Colon (tissue), 2 donors: Measurements from ENCODE around the gene FAM83B.
"Not testable (repeated sequence)": the region's sequence is repeated elsewhere in the genome, so short reads cannot be mapped to it uniquely, and the experiment has no call there.

Source experiments
- FAIRE-seq: peaks from 2 replicates; lab custom pipeline; 2012; peaks lifted over from hg19 to GRCh38; lab: Jason Lieb, UNC
- donor health status: control.
- donor health status: control.

Gene FAM83B

GRCh38 chr6:54898767-54899166 is 52.2 kb downstream of the FAM83B start:
- no peak for FAIRE-seq

- FAIRE-seq: no peak
Observed at GRCh38 chr6:54899442-54899841, 52.9 kb downstream of the FAM83B start.

- no peak for FAIRE-seq
Observed at GRCh38 chr6:54899986-54900385, 53.4 kb downstream of the FAM83B start.

- FAIRE-seq: no peak
Observed at GRCh38 chr6:54900666-54901065, 54.1 kb downstream of the FAM83B start.

- FAIRE-seq: no peak
Observed at GRCh38 chr6:54903884-54904283, 57.3 kb downstream of the FAM83B start.

GRCh38 chr6:54907355-54907754 is 60.8 kb downstream of the FAM83B start:
- FAIRE-seq: peak; percentile 14

- FAIRE-seq: no peak
Observed at GRCh38 chr6:54909184-54909583, 62.6 kb downstream of the FAM83B start.

- FAIRE-seq: no peak
Observed at GRCh38 chr6:54910431-54910884, 63.9 kb downstream of the FAM83B start.

GRCh38 chr6:54910921-54911320 is 64.3 kb downstream of the FAM83B start:
- FAIRE-seq: no peak

GRCh38 chr6:54913211-54913610 is 66.6 kb downstream of the FAM83B start:
- no peak for FAIRE-seq

- FAIRE-seq: no peak
Observed at GRCh38 chr6:54916858-54917257, 70.3 kb downstream of the FAM83B start.

- FAIRE-seq: no peak
Observed at GRCh38 chr6:54920628-54921027, 74.1 kb downstream of the FAM83B start.

GRCh38 chr6:54921891-54922290 is 75.3 kb downstream of the FAM83B start:
- FAIRE-seq: no peak

GRCh38 chr6:54929245-54929909 is 82.8 kb downstream of the FAM83B start:
- no peak for FAIRE-seq

- no peak for FAIRE-seq
Observed at GRCh38 chr6:54932622-54933021, 86.1 kb downstream of the FAM83B start.

- no peak for FAIRE-seq
Observed at GRCh38 chr6:54935739-54936138, 89.2 kb downstream of the FAM83B start.

- FAIRE-seq: no peak
Observed at GRCh38 chr6:54937371-54937770, 90.8 kb downstream of the FAM83B start.

- no peak for FAIRE-seq
Observed at GRCh38 chr6:54957698-54958097, 111.1 kb downstream of the FAM83B start.

- FAIRE-seq: no peak
Observed at GRCh38 chr6:54958446-54958845, 111.9 kb downstream of the FAM83B start.

- FAIRE-seq: no peak
Observed at GRCh38 chr6:54959820-54960219, 113.2 kb downstream of the FAM83B start.

GRCh38 chr6:54961372-54961771 is 114.8 kb downstream of the FAM83B start:
- not testable (repeated sequence) for FAIRE-seq

- FAIRE-seq: no peak
Observed at GRCh38 chr6:54970337-54970736, 123.8 kb downstream of the FAM83B start.

GRCh38 chr6:54971825-54972224 is 125.3 kb downstream of the FAM83B start:
- no peak for FAIRE-seq

- FAIRE-seq: not testable (repeated sequence)
Observed at GRCh38 chr6:54979161-54979560, 132.6 kb downstream of the FAM83B start.
